HEK293T (cell line): Measurements from ENCODE around the gene MAPK9.

Experiments
- CTCF ChIA-PET: fragments of 350-600 bp; formaldehyde crosslinking; extraction: SDS; loops from one replicate; lab custom pipeline; 2021; ENCODE audit warnings: antibody characterized with exemption, inconsistent platforms; lab: Yijun Ruan, JAX
- POLR2A ChIA-PET: fragments of 350-600 bp; formaldehyde crosslinking; extraction: SDS; loops from one replicate; lab custom pipeline; 2020; ENCODE audit warnings: antibody characterized with exemption, inconsistent platforms; lab: Yijun Ruan, JAX
- DNase-seq: peaks from one replicate; pipeline ENCODE4 v3.0.0; 2012; ENCODE audit warnings: mixed read lengths; ENCODE audit errors: extremely low spot score
- ARNT ChIP-seq: fragments of 450-650 bp; IDR thresholded peaks from 2 replicates; pipeline ENCODE4 v1.6.1; 2017; ENCODE audit warnings: mild to moderate bottlenecking
- BHLHE40 ChIP-seq: fragments of 450-650 bp; IDR thresholded peaks from 2 replicates; pipeline ENCODE4 v1.6.1; 2016; ENCODE audit warnings: mild to moderate bottlenecking, moderate library complexity, borderline replicate concordance
- CTBP1 ChIP-seq: fragments of 450-650 bp; IDR thresholded peaks from 2 replicates; pipeline ENCODE4 v1.6.1; 2016; ENCODE audit warnings: borderline replicate concordance
- ELF4 ChIP-seq: fragments of 450-650 bp; IDR thresholded peaks from 2 replicates; pipeline ENCODE4 v1.6.1; 2017; ENCODE audit warnings: antibody characterized with exemption
- FOXA1 ChIP-seq: fragments of 450-650 bp; IDR thresholded peaks from 2 replicates; pipeline ENCODE4 v1.6.1; 2016; ENCODE audit warnings: mild to moderate bottlenecking
- FOXK2 ChIP-seq: fragments of 450-650 bp; IDR thresholded peaks from 2 replicates; pipeline ENCODE4 v1.6.1; 2016; ENCODE audit warnings: mild to moderate bottlenecking
- FOXM1 ChIP-seq: fragments of 450-650 bp; IDR thresholded peaks from 2 replicates; pipeline ENCODE4 v1.6.1; 2017; ENCODE audit warnings: mild to moderate bottlenecking, borderline replicate concordance
- HDGF ChIP-seq: fragments of 450-650 bp; IDR thresholded peaks from 2 replicates; pipeline ENCODE4 v1.6.1; 2017; ENCODE audit warnings: antibody characterized with exemption, borderline replicate concordance
- L3MBTL2 ChIP-seq: fragments of 450-650 bp; conservative IDR thresholded peaks from 2 replicates; pipeline ENCODE4 v1.6.1; 2016; ENCODE audit warnings: mild to moderate bottlenecking
- LEF1 ChIP-seq: fragments of 450-650 bp; IDR thresholded peaks from 2 replicates; pipeline ENCODE4 v1.6.1; 2017; ENCODE audit warnings: mild to moderate bottlenecking, borderline replicate concordance
- NFRKB ChIP-seq: fragments of 450-650 bp; IDR thresholded peaks from 2 replicates; pipeline ENCODE4 v1.6.1; 2016; ENCODE audit warnings: mild to moderate bottlenecking, moderate library complexity
- SP1 ChIP-seq: fragments of 450-650 bp; IDR thresholded peaks from 2 replicates; pipeline ENCODE4 v1.6.1; 2017
- SUZ12 ChIP-seq: fragments of 450-650 bp; IDR thresholded peaks from 2 replicates; pipeline ENCODE4 v1.6.1; 2016; ENCODE audit warnings: mild to moderate bottlenecking
- TARDBP ChIP-seq: fragments of 450-650 bp; IDR thresholded peaks from 2 replicates; pipeline ENCODE4 v1.6.1; 2016
- ZNF384 ChIP-seq: fragments of 450-650 bp; IDR thresholded peaks from 2 replicates; pipeline ENCODE4 v1.6.1; 2016
- TF ChIP-seq, protein P1 (sequence below): fragments of 450-650 bp; IDR thresholded peaks from 2 replicates; pipeline ENCODE4 v1.6.1; 2016

The MAPK9 gene

DNA sequence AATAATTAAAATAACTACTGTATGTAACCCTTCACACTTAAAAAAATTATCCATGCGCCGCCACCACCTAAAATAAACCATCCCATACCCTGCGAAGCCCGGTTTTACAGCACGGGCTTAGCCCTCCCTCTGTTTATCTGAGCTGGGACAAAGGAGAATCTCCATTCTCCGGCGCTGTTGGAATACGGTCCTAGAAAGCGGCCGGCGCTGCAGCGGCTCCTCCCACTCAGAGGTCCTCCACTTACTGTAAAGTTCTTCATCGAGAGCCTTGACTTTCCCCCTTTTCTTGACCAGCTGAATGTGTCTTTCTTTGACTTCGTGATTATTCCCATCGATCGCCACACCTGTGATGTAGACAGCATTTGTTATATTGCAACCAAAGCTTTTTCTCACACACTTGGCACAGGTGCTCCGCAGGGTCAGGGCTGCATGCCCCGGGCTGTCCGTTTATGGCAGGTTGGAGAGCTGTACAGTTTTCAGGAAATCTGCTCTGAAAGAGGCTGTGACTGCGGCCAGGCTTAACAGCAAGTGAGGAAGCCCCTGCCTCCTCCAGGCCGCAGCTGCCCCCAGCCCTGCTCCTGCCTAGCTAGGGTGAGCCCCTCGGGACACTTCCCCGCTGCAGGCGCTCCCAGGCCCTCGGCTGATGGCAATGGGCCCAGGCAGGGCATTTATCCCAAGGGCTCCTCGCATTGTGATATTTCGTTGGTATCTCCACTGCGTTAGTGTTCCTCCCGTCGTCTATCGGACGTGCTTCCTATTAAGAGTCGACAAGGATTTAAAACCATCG, 44.5 kb upstream of the MAPK9 start:
- CTCF ChIA-PET = interaction anchor here (1.1 kb wide), 1 partner anchor 10 kb away, joined by 3 read pairs; no protein-coding TSS in a partner anchor
- POLR2A ChIA-PET = no interaction called here
- no peak for DNase-seq
- no peak for TF ChIP-seq BHLHE40
- no peak for TF ChIP-seq ELF4
- no peak for TF ChIP-seq LEF1
- no peak for TF ChIP-seq TARDBP
- no peak for TF ChIP-seq L3MBTL2
- TF ChIP-seq FOXK2 = no peak
- TF ChIP-seq FOXA1 = no peak
- no peak for TF ChIP-seq ZNF384

DNA sequence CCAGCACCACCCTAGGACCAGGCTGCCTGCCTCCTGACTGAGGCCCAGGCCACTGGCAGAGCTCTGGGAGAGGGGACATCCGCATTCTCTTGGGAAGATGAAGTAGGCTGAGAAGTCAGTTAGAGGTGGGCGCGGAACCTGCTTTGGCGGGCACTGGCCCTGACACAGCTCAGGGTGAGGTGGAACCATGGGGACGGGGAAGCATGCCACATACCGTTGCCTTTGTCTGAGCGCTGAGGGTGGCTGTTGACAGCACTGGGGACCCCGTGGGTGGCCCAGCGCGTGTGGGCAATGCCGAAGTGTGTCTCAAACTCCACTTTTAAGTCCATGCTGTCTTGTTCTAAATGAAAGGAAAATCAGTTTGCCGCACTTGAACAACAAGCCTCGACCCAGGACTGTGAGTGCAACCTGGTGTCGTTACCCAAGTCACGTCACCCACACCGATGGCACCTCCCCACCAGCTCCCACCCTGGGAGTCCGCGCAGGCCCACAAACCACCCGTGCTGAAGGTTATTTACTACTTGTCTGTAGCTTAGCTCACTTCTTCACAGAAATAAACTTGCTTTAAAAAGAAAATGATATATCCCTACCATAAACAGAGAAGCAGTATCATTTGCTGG, 43.8 kb upstream of the MAPK9 start:
- DNase-seq = no peak
- TF ChIP-seq FOXK2 (no peak), LEF1 (no peak)
- POLR2A ChIA-PET = no interaction called here
- CTCF ChIA-PET = interaction anchor here (1.1 kb wide), 1 partner anchor 11 kb away, joined by 3 read pairs; no protein-coding TSS in a partner anchor

DNA sequence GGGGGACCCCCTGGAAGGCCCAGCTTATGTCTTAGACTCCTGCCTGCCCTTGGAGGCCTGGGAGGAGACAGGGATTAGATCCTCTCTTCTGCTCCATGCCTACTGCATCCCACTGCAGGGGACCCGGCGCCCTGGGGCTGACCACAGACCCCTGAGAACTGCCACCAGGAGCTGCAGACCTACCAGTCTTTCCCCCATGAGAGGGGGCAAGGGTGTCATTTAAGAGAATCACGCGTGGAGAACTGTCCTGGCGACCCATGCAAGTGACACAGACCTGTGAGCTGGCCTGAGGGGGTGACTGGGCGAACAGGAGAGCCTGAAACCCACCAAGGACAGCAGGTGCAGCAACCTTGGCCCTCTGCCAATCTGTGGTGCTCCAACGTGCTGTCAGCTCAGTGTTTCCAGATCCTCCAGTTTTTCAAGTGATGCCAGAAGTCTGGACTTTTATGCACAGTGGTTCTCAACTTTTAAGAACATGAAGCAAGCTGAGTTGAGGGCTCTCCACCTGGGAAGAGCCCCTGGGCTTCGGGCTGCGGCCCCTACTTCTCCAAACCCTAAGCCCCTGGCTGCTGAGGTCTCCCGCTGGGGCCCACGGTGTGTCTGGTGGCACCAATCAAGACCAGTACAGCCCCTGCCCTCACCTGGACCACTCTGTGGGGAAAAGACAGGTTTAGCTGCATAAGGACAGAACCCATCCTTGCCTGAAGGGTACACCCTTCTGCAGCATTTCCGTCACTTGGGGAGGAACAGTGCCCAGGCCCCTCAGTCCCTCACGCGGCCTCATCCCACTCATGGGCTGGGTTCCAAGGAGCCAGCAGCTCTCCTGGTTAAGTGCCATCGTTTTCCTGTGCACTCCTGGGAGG, 43.1 kb upstream of the MAPK9 start:
- POLR2A ChIA-PET = no interaction called here
- DNase-seq = no peak
- TF ChIP-seq L3MBTL2 (no peak), NFRKB (no peak), FOXK2 (no peak), CTBP1 (no peak), BHLHE40 (no peak), FOXM1 (no peak), ELF4 (no peak), HDGF (no peak), LEF1 (no peak), SP1 (no peak)
- TF ChIP-seq, protein P1, sequence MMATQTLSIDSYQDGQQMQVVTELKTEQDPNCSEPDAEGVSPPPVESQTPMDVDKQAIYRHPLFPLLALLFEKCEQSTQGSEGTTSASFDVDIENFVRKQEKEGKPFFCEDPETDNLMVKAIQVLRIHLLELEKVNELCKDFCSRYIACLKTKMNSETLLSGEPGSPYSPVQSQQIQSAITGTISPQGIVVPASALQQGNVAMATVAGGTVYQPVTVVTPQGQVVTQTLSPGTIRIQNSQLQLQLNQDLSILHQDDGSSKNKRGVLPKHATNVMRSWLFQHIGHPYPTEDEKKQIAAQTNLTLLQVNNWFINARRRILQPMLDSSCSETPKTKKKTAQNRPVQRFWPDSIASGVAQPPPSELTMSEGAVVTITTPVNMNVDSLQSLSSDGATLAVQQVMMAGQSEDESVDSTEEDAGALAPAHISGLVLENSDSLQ = no peak
- CTCF ChIA-PET = interaction anchor here (1.1 kb wide), 1 partner anchor 12 kb away, joined by 3 read pairs; no protein-coding TSS in a partner anchor

DNA sequence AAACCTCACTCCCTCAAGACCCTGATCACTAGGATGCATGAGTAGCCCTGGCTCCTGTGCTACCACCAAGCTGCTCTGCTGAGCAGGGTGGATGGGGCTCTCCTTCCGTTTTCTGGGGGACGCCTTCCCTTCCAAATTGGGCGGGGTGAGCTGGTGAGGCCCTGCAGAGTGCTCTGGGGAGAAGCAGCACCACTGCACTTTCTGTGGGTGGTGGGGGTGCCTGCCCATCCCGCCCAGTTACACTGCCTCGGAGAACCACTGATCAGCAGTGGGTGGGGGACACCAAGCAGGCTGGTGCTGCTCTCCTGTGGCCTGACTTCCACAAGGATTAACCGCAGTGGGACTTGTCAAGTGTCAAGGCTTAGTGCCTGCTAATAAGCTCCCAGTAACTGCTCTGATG, 42.3 kb upstream of the MAPK9 start:
- POLR2A ChIA-PET = no interaction called here

DNA sequence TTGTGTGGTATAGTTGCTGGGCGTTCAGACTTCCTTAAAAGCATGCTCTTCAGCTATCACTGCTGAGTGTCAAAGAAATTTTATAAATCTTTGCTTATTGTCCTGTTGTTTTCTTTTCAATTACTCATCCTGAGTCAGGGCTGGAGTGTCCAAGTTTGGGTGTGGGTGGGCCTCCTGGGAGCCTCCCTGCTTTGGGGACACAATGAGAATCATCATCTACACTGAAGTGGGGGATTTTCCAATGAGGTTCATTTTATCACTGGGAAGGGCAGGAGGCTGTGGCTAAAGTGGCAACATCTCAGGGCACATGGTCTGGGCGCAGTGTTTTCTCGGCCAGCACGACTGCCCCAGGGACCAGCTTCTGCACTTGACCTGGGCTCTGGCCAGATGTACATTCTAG, 41.8 kb upstream of the MAPK9 start:
- CTCF ChIA-PET = no interaction called here
- no peak for TF ChIP-seq BHLHE40
- no peak for TF ChIP-seq SUZ12
- TF ChIP-seq ELF4 = no peak
- TF ChIP-seq LEF1 = no peak
- TF ChIP-seq ARNT = no peak
- TF ChIP-seq TARDBP = no peak
- TF ChIP-seq L3MBTL2 = no peak
- TF ChIP-seq, protein P1 = no peak
- TF ChIP-seq CTBP1 = no peak
- no peak for TF ChIP-seq NFRKB
- TF ChIP-seq FOXK2 = no peak
- TF ChIP-seq HDGF = no peak
- POLR2A ChIA-PET = no interaction called here
- DNase-seq = no peak

More for the DNA sequence above, 42.3 kb upstream of the MAPK9 start:
- no peak for DNase-seq
- CTCF ChIA-PET = no interaction called here
- no peak for TF ChIP-seq ELF4
- TF ChIP-seq SUZ12 = no peak
- TF ChIP-seq L3MBTL2 = no peak
- no peak for TF ChIP-seq ZNF384
- TF ChIP-seq CTBP1 = no peak
- TF ChIP-seq FOXK2 = no peak
- TF ChIP-seq NFRKB = no peak
- TF ChIP-seq TARDBP = no peak
- TF ChIP-seq, protein P1 = no peak
- TF ChIP-seq FOXM1 = no peak
- no peak for TF ChIP-seq ARNT
- no peak for TF ChIP-seq SP1
- no peak for TF ChIP-seq FOXA1
- TF ChIP-seq LEF1 = no peak
- no peak for TF ChIP-seq BHLHE40
- no peak for TF ChIP-seq HDGF

DNA sequence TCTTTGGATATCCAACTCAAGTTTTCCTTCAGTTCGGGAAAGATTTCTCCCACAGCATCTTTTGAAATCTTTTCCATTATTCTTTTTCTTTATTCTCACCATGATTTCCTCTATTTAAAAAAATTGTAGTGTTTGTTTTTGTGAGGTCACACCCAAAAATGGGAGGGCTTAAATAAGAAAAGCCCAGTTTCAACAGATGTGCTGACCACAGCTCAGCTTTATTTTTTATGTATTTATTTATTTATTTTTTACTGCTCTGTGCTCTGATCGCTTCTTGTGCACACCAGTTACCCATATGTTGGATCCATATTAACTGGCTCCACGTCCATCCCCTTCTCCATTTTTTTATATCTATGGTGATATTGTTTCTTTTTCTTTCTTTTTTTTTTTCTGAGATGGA, 41.0 kb upstream of the MAPK9 start:
- ChIA-PET POLR2A (no interaction called here), CTCF (no interaction called here)
- TF ChIP-seq FOXA1 (no peak), BHLHE40 (no peak), NFRKB (no peak), HDGF (no peak), CTBP1 (no peak), LEF1 (no peak), SUZ12 (no peak), ZNF384 (no peak), ELF4 (no peak)
- TF ChIP-seq, protein P1 = no peak
- DNase-seq = no peak
